ENCODE measurements around the gene FAM229A.
"Not testable (repeated sequence)": the region's sequence is repeated elsewhere in the genome, so short reads cannot be mapped to it uniquely, and the experiment has no call there.

FAM229A gene

GRCh38 chr1:32362474-32363313 lies at the start of gene FAM229A, which contains the start of gene TSSK3:
Gene FAM229A (minus strand): TSS chr1:32362485. CDS start chr1:32362091, 394 bp downstream.
Gene TSSK3 (plus strand): TSS chr1:32362539. CDS start chr1:32362702, 163 bp downstream.
- no peak for DNase-seq

- DNase-seq = no peak
These were observed 49.0 kb upstream of the FAM229A start for GRCh38 chr1:32411261-32411660.

GRCh38 chr1:32406629-32407111 lies 44.4 kb upstream of the FAM229A start:
- DNase-seq = no peak

- DNase-seq = no peak
These were observed 43.6 kb upstream of the FAM229A start for GRCh38 chr1:32405672-32406467.

GRCh38 chr1:32404946-32405345 lies 42.7 kb upstream of the FAM229A start:
- DNase-seq = no peak

GRCh38 chr1:32400876-32401631 lies 38.8 kb upstream of the FAM229A start:
- DNase-seq = peak; percentile 95

- DNase-seq = no peak
These were observed 37.6 kb upstream of the FAM229A start for GRCh38 chr1:32399843-32400242.

GRCh38 chr1:32398401-32398800 lies 36.1 kb upstream of the FAM229A start:
- no peak for DNase-seq

GRCh38 chr1:32396524-32396923 lies 34.2 kb upstream of the FAM229A start:
- not testable (repeated sequence) for DNase-seq

- DNase-seq = no peak
These were observed 32.7 kb upstream of the FAM229A start for GRCh38 chr1:32394890-32395432.

GRCh38 chr1:32394141-32394889 lies 32.0 kb upstream of the FAM229A start, which contains the start of gene BSDC1:
Gene BSDC1 (minus strand): TSS chr1:32394441. CDS start chr1:32394414, 27 bp downstream.
- peak; percentile 100 for DNase-seq

- DNase-seq = no peak
These were observed 31.5 kb upstream of the FAM229A start for GRCh38 chr1:32393832-32394140.

- DNase-seq = no peak
These were observed 30.9 kb upstream of the FAM229A start for GRCh38 chr1:32393136-32393535.

GRCh38 chr1:32392325-32392724 lies 30.0 kb upstream of the FAM229A start:
- no peak for DNase-seq

GRCh38 chr1:32390904-32391870 lies 28.9 kb upstream of the FAM229A start:
- DNase-seq = no peak

- no peak for DNase-seq
These were observed 26.4 kb upstream of the FAM229A start for GRCh38 chr1:32388641-32389040.

- DNase-seq = no peak
These were observed 24.5 kb upstream of the FAM229A start for GRCh38 chr1:32386676-32387392.

GRCh38 chr1:32380057-32380456 lies 17.8 kb upstream of the FAM229A start:
- no peak for DNase-seq

- DNase-seq = no peak
These were observed 15.4 kb upstream of the FAM229A start for GRCh38 chr1:32377541-32378220.
